ENCODE measurements around the gene MRPS9.

- TF ChIP-seq CTCF (IDR thresholded peaks at IDR 0.05; ENCODE audit: low read length) = no peak
- no peak for TF ChIP-seq EZH2 (IDR thresholded peaks at IDR 0.05; ENCODE audit: borderline replicate concordance, low read length)
These were observed 75.9 kb downstream of the MRPS9 start for GRCh38 chr2:105113616-105114291.

All from OCI-LY1 (cell line).